Coronary artery (tissue), 2 donors: ENCODE measurements around the gene LRTM2.

Experiments
- DNase-seq: peaks from one replicate; pipeline ENCODE4 v3.0.0-alpha.2; 2017; ENCODE audit warnings: low spot score
- H3K27ac ChIP-seq, 2 donors: fragments of 200-600 bp; sonication (generic); one replicate each; pipeline ENCODE4 v1.5.1; 2016 to 2019
- H3K4me3 ChIP-seq: fragments of 200-600 bp; sonication (generic); 2 replicates; pipeline ENCODE4 v1.5.1; 2016; ENCODE audit warnings: mild to moderate bottlenecking, moderate library complexity
- TF ChIP-seq, protein P1 (sequence below): fragments of 200-600 bp; sonication (generic); IDR thresholded peaks from one replicate; pipeline ENCODE4 v1.5.1; 2019; ENCODE audit warnings: antibody characterized with exemption

Gene LRTM2

DNA sequence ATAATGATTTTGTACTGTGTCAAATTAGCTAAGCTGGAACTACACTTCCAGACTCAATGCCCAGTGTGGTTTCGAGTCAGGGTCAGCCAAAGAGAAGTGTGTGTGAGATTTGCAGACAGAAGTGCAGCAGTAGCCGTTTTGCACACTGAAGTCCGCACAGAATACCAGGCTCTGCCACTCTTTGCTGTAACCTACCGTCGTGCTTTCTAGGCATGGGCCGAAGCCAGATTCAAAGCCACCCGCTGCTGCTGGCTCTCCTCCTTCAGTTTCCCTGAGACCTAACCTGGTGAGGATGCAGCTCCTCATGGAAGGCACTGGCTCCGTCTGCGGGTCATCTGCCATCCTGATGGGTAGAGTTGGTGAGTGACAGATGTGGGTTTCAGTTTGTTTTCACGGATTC lies 48.8 kb downstream of the LRTM2 start:
- Histone ChIP-seq H3K27ac (no peak overlapping the region), H3K4me3 (no peak overlapping the region)
- TF ChIP-seq, protein P1, sequence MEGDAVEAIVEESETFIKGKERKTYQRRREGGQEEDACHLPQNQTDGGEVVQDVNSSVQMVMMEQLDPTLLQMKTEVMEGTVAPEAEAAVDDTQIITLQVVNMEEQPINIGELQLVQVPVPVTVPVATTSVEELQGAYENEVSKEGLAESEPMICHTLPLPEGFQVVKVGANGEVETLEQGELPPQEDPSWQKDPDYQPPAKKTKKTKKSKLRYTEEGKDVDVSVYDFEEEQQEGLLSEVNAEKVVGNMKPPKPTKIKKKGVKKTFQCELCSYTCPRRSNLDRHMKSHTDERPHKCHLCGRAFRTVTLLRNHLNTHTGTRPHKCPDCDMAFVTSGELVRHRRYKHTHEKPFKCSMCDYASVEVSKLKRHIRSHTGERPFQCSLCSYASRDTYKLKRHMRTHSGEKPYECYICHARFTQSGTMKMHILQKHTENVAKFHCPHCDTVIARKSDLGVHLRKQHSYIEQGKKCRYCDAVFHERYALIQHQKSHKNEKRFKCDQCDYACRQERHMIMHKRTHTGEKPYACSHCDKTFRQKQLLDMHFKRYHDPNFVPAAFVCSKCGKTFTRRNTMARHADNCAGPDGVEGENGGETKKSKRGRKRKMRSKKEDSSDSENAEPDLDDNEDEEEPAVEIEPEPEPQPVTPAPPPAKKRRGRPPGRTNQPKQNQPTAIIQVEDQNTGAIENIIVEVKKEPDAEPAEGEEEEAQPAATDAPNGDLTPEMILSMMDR, result no peak
- peak; percentile 47 for DNase-seq

DNA sequence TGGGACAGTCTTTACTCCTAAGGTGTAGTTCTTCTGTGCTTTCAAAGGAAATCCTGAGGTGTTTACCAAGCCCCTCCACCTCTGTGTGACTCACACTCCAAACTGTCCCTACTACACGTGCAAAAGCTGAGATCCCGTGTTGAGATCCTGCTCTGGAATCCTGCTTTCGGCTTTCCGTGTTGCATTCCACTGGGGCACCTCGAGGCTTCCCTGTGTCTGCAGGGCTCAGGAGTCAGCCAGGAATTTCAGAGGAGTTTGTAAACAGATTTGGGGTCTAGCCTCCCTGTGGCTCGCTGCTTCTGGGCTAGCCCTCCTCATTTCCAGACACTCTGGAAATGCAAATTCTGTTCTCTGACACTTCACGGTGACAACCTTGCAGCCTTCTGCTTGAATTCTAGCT lies 49.7 kb downstream of the LRTM2 start:
- TF ChIP-seq, protein P1, result no peak
- H3K4me3 ChIP-seq, result no peak overlapping the region
- H3K27ac ChIP-seq, result no peak overlapping the region
- DNase-seq, result peak; percentile 28

DNA sequence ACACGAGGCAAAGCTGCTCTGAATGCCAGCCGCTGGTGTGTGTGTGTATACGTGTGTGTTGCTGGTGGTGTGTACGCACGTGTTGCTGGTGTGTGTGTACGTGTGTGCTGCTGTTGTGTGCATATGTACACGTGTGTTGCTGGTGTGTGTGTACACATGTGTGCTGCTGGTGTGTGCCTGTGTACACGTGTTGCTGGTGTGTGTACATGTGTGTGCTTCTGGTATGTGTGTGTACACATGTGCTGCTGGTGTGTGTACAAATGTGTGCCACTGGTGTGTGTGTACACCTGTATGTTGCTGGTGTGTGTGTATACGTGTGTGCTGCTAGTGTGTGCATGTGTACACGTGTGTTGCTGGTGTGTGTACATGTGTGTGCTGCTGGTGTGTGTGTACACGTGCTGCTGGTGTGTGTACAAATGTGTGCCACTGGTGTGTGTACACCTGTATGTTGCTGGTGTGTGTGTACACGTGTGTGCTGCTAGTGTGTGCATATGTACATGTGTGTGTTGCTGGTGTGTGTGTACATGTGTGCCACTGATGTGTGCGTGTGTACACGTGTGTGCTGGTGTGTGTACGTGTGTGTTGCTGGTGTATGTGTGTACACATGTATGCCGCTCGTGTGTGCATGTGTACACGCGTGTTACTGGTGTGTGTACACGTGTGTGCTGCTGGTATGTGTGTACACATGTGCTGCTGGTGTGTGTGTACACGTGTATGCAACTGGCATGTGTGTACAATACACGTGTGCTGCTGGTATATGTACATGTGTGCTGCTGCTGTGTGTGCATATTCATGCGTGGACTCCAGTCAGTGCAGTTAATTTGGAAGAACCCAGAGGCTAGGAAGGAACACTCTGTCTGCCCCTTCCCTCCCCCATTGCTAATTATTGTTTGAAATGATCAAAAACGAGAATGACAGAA lies 50.9 kb downstream of the LRTM2 start:
- H3K4me3 ChIP-seq, result no peak overlapping the region
- no peak for DNase-seq
- H3K27ac ChIP-seq, result no peak overlapping the region
- TF ChIP-seq, protein P1, result no peak

DNA sequence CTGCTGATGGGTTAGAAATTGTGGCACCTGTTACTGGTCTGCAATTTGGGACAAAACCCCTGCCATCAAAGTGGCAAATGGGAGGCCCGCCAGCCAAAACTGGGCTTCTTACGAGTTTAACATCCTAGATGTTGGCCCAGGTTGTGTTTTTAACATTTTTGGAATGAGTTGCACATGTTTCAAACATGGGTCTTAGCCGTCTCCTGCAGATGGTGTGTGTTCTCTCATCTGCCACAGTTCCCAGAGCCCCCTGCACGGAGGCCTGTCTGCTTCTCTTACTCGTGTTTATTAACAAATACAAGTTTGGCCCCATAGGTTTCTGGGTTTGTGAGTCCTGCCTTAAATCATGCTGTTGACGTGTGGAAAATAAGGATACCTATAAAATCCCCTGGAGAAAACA lies 51.6 kb downstream of the LRTM2 start:
- Histone ChIP-seq H3K27ac (no peak overlapping the region), H3K4me3 (no peak overlapping the region)
- DNase-seq, result peak; percentile 28
- TF ChIP-seq, protein P1, result no peak

DNA sequence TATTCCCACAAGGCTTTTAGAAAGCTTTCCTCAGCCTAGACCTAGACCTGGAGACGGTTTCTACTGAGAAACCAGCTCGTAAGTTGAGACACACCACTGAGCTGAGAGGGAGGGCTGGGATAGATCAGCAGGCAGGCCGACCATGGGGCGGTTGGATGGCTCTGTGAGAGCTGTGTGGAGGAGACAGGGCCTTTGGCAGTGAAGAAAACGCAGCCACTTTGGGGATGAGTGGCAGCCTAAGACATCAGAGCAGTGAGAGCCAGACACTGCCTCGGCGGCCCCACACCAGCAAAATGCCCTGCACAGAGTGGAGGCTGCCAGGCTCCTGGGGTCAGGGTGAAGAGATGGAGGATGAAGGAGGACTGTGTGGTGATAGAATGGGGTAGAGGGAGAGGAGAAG lies 52.1 kb downstream of the LRTM2 start:
- H3K4me3 ChIP-seq, result no peak overlapping the region
- no peak overlapping the region for H3K27ac ChIP-seq
- DNase-seq, result peak; percentile 36
- TF ChIP-seq, protein P1, result no peak

DNA sequence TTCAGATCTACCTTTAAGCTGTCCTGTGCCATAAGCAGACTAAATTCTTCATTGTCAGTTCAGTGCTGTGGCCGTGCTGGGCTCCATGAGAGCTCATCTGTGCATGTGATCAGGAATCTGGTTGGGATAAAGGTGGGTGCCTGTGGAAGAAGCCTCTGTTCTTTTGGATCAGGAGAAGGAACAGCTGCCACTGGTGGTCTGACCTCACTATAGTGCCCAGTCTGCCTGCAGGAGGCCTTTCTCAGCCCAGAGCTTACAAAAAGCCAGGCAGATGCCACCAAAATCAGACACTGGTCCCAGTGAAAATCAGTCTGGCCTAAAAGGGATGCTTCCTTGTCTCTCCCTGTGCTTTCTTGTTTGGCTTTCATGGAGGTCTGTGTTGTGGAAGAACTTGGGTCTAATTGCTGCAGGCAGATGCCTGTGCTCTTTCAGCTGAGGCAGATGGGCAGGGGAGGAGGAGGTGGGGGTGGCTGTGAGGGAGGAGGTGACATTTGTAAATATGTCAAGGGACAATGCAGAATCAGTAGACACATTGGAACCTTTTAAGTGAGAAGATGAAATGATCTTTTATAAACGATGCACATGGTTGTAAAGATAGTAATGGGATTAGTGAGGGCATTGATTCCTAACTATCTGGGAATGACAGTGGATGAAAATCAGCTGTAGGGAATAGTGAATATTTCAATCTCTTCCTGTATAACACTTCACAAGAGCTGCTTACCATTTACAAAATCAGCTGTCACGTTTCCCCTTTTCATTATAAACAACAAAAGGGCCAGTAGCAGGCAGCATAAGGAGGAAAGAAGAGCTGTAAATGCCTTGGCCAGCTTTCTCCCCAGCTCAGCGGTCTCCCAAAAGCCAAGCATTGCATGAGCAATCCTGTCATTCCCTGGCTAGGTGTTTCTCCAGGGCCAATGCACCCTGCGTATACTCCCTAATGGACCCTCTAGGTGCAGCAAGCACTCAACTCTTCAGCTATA lies 53.5 kb downstream of the LRTM2 start:
- no peak overlapping the region for H3K27ac ChIP-seq

More for the DNA sequence above, 53.5 kb downstream of the LRTM2 start:
- H3K4me3 ChIP-seq, result no peak overlapping the region
- DNase-seq, result peak; percentile 35
- TF ChIP-seq, protein P1, result no peak
